Measurements from ENCODE around the gene OLFML1.

DNA sequence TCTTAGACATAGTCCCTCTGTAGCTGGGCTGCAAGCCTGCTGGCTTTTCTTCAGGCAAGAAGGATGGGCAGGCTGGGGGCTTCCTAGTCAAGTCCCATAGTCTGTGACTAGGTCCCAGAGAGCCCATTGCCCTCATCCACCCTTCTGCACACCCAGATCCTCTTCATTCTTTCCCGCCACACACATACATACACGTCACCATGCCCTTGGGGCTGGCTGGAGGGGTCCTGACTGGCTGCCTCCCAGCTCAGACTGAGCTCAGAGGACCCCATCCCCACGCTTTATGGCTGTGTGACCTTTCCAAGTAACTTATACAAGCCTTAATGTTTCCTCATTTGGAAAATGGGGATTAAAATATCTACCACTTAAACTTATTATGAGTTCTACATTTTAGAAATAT lies 14.9 kb downstream of the OLFML1 start:
- TF ChIP-seq, protein P1, sequence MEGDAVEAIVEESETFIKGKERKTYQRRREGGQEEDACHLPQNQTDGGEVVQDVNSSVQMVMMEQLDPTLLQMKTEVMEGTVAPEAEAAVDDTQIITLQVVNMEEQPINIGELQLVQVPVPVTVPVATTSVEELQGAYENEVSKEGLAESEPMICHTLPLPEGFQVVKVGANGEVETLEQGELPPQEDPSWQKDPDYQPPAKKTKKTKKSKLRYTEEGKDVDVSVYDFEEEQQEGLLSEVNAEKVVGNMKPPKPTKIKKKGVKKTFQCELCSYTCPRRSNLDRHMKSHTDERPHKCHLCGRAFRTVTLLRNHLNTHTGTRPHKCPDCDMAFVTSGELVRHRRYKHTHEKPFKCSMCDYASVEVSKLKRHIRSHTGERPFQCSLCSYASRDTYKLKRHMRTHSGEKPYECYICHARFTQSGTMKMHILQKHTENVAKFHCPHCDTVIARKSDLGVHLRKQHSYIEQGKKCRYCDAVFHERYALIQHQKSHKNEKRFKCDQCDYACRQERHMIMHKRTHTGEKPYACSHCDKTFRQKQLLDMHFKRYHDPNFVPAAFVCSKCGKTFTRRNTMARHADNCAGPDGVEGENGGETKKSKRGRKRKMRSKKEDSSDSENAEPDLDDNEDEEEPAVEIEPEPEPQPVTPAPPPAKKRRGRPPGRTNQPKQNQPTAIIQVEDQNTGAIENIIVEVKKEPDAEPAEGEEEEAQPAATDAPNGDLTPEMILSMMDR (IDR thresholded peaks at IDR 0.05), result no peak
- TF ChIP-seq POLR2A (IDR thresholded peaks at IDR 0.05) (no peak), EP300 (IDR thresholded peaks at IDR 0.05) (no peak)

All from tibial nerve (tissue), 4 donors.